NT2/D1 (cell line): ENCODE measurements around the gene KCND3.

Experiments used
- SUZ12 ChIP-seq: IDR thresholded peaks from 2 replicates; pipeline ENCODE4 v1.6.1; 2011; ENCODE audit not compliant: insufficient read length, insufficient read depth; ENCODE audit errors: extremely low read depth
- YY1 ChIP-seq: IDR thresholded peaks from 2 replicates; pipeline ENCODE4 v1.6.1; 2011; ENCODE audit not compliant: insufficient read length, insufficient read depth
- ZNF274 ChIP-seq: IDR thresholded peaks from 2 replicates; pipeline ENCODE4 v1.6.1; 2011; ENCODE audit warnings: mild to moderate bottlenecking, low read depth, low read length

- TF ChIP-seq YY1 (no peak), SUZ12 (no peak), ZNF274 (no peak)
Measured at GRCh38 chr1:111738436-111739193, 250.9 kb downstream of the KCND3 start.
